Activated T-helper 9 cell treated with anti-CD3 and anti-CD28 coated beads, Interleukin-2, amount 50 U/mL, for 16 hours (primary cell): ENCODE measurements around the gene RNLS.

Source experiments
- DNase-seq: peaks from one replicate; pipeline ENCODE4 v3.0.0-alpha.2; 2020; ENCODE audit warnings: low read depth

Gene RNLS

GRCh38 chr10:88474884-88475844, 108.0 kb downstream of the RNLS start:
- DNase-seq: no peak

DNA sequence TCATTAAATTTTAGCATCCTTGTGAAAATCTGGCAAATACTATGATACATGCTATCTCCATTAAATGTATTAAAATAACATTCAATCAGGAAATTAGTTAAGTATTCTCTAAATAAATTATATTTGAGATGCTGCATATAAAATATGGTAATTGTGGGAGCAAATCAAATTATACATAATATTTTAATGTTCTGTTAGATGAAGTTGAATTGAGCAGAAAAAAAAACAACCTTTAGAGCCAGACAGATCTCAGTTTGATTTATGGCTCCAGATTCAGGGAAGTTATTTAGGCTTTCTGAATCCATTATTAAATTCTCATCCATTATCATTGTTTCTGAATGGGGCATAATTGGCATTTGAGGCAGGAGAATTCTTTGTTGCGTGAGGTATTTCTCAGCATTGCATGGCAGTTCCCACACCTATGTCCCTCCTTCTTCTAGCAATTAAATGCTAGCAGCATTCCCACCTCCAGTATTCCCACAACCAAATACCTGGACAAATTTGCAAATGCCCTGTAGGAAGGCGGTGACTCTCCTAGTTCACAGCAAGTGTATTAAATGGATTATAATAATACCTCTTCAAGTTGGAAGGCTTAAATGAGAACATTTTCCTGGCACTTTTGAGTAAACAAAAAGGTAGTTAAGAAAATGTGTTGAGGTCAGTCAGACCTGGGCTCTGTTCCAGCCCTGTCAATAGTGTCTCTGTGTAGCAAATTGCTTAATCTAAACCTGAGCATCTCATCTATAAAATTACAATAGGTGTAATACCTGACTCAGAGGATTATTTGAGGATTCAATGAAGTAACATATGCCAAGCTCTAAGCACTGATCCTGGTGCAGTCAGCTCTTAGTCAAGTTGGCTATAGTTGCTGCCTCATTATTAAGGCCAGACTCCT, 108.9 kb downstream of the RNLS start:
- no peak for DNase-seq

DNA sequence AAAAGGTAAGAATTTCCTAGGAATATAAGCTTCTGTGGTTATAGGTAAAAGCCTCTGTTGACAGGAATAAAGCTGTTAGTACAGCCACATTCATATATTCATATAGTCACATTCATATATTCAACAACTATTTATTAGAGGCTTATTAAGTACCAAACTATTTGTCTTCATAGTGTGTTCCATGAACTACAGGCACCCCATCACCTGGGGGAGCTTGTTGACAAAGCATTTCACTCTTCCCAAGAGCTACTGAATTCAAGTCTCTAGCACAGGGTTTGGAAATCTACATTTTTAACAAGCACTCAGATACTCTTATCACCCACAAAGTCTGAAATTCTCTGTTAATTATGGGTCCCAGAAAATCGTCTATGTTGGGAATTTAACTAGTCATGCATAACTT, 110.6 kb downstream of the RNLS start:
- no peak for DNase-seq

GRCh38 chr10:88471899-88472298, 111.2 kb downstream of the RNLS start:
- no peak for DNase-seq

GRCh38 chr10:88467835-88468485, 115.2 kb downstream of the RNLS start:
- no peak for DNase-seq

- DNase-seq: no peak
Measured at GRCh38 chr10:88466786-88467185, 116.3 kb downstream of the RNLS start.

DNA sequence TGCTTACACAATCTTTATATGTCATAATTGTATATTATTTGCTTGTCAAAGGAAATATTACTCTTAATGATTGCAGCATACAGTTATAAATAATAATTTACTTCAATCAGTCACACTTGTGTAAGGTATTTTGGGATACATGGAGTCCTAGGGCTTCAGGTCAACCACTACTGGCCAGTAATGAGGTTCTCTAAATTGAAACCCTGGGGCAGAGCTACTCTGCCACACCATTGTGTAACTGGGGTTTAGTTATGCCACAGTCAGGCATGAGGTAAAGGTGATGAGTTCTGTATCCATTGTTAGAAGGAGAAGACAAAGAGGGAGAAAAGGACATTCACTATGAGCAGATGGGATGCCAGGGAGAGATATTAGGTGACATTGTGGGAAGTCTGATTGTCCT, 117.4 kb downstream of the RNLS start:
- no peak for DNase-seq

DNA sequence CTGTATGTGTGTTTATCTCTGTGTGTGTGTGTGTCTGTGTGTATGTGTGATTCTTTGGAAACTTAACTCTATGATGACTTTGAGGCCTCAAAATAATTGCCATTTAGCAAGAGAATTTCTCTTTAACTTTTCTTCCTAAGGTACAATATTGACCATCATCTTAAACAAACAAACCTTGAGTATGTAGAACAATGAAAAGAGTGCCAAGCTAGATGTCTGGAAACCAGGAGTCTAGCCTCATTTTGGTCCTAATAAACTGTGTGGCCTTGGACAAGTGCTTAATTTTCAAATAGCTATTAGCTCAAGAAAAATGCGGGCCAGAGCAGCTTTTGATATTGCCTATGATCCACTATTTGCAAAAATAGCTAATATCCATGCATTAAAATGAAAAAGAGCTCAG, 119.3 kb downstream of the RNLS start:
- DNase-seq: no peak

GRCh38 chr10:88461426-88461825, 121.7 kb downstream of the RNLS start:
- no peak for DNase-seq

DNA sequence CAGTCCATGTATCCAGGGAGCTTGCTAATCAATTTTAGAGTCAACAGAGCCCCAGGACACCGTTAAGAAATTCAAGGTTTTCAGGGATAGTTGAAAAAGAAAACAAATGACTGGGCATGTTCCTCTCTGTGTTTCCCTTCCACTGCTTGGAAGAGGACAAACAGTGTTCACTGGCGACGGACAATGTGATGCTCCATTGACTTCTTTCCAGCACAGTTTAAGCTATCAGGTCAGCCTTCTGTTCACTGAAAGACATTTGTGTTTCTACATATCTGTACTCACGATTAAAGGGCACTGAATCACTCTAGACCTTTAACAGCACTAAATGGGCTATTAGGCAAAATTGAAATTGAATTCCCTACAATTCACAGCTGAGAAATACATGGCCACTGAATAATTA, 123.6 kb downstream of the RNLS start:
- no peak for DNase-seq

DNA sequence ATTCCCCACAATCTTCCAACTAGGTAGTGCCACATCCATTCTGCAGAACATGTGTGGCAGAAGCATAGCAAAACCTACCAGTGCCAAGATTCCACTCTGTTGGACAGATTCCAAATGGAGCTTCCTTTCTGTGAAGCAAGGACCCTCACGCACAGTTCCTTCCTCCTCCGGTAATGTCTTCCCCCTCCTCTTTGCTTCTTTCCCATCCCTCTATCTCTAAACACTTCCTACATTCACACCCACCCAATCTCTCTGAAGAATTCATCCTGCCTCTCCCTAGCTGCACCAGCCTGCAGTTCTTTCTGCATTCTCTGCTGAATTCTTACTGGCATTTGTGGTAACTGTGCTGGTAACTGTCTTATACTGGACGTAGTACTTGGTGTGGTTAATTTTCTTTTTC, 124.9 kb downstream of the RNLS start:
- no peak for DNase-seq

DNA sequence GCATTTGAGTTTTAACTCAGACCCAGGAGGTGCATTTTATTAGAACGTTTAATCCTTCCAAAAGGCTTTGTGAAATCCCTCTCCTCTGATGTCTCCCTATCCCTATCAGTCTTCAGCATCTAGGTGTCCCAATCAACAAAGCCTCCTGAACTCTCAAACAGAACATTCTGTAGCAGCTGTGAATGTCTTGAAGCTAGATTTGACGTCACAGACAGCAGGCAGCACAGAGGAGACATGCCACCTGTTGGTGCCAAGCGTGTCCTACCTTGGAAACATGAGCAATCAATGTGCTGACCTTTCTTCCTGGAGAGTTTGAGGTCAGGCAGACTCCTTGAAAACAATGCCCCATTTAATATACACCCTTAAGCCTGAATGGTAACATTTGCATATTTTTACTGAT, 125.5 kb downstream of the RNLS start:
- no peak for DNase-seq

- DNase-seq: no peak
Measured at GRCh38 chr10:88456730-88457129, 126.4 kb downstream of the RNLS start.

DNA sequence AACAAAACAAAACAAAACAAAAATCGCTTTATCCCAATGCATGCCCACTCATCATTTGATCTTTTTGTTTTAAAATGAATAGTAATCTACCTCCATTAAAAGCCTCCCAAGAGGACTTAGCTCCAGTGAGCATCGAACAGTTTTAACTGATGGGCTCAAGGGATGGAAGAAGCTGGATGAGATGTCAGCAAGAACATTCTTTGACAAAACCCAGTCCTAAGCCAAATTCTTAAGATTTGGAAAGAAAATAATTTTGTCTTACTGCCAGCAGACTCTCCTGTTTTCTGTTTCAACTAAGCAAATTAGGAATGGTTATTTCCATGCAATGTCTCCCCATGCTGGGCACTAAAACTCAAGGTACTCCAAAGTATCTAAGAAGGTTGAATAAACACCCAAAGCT, 127.3 kb downstream of the RNLS start:
- no peak for DNase-seq

GRCh38 chr10:88450201-88450600, 132.9 kb downstream of the RNLS start:
- no peak for DNase-seq

DNA sequence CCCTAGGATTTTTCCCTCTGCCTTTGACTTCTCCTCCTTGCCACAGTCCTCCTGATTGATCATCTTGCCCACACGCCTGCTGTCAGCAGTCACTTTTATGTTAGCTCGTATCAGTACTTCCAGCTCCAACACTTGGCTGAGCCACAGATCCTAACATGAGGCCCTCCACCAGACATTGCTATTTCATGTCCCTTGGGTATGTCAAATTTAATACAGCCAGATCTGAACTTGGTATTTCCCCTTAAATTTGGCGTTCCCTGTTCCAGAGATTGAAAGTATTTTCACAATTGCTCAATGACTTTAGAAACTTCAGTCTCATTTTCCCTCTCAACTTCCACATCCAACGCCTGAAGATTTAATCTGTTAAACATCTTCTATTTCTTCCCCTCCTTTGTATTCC, 140.4 kb downstream of the RNLS start:
- DNase-seq: no peak

DNA sequence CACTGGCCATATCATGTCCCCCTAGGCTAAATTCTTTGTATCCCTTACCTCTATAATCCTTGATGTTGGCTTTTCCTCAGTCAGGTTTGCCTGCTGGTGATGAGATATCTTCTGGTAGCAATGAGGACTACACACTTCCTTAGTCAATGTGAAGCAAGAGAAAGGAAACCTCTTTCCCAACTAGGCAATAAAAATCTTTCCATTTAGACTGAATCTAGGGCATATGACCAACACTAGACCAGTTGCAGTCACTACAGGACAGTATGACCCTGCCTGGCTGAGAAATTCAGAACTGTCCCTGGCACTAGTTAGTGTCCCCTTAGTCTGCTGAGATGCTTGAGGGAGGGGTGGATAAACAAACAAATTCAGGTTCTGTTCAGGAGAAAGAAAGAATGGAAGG, 142.6 kb downstream of the RNLS start:
- no peak for DNase-seq

- DNase-seq: no peak
Measured at GRCh38 chr10:88439932-88440331, 143.2 kb downstream of the RNLS start.

DNA sequence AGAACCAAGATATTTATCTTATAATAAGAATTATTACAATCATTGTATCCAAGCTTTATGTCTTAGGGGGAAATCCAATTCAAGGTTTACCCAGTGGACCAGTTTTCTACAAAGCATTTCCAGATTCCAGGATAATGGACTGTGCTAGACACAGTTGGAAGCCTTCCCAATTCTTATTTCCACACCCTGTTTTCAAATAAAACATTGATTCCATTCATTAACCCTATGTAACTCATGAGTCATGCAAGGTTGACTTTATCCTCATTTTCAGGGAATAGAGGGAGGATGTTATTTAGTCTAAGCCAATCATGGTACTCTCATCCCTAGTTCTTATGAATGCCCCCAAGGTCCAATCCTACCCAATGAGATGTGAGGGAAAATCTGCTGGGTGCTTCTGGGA, 145.7 kb downstream of the RNLS start:
- DNase-seq: no peak

DNA sequence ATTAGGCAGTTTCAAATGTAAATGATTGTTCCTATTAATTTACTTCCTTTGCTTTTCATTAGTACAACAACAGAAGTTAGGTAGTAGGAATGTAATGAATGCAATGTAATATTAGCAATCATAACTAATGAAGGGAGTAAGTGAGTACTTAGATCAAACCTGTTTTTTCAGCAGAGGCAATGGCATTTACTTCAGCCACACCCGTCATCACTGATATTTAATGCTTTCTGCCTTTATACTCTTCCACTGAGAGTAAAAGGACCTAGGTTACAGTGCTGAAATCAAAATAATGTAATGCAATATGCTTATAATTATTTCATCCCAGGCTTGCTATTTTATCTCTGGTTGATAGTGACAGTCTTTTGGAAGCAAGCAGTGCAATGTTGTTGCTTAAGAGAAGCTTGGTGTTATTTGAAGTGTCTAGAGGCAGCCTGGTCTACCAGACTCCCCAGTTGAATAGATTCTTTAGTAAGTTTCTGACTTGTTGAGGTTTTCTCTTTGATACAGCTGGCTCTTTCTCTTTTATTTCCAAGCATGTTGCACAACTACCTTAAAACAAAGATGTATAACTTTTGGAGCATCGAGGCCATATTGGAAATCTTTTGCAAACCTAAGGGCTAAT, 149.4 kb downstream of the RNLS start:
- DNase-seq: no peak

- no peak for DNase-seq
Measured at GRCh38 chr10:88431103-88431502, 152.0 kb downstream of the RNLS start.

GRCh38 chr10:88428976-88429375, 154.1 kb downstream of the RNLS start:
- no peak for DNase-seq
